Stimulated activated CD8-positive, alpha-beta memory T cell treated with anti-CD3 and anti-CD28 coated beads, Interleukin-12 subunit alpha, Interleukin-12 subunit beta, amount 100 ng/mL, for 24 hours (primary cell): ENCODE measurements around the gene DLL3.

Source experiments
- DNase-seq: peaks from one replicate; pipeline ENCODE4 v3.0.0-alpha.2; 2020; ENCODE audit errors: extremely low read depth

The DLL3 gene

GRCh38 chr19:39517432-39517831, 18.7 kb downstream of the DLL3 start:
- DNase-seq = no peak

DNA sequence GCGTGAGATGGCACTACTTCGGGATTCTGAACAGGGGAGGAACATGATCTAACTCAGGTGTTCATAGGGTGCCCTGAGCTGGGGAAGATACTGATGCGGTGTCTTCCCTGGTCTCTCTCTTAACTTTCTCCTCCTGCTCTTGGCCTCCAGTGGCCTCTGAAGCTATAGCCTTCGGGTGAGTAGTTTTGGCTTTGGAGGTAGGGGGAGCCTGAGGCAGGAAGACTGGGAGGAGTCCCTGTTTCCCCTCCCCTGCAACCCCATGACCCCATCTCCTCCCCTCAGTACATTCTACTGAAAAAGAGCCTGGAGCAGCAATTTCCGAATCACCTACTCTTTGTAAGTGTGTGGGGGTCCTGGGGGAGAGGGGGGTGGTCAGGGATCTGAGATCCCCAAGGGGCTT, 19.7 kb downstream of the DLL3 start:
- no peak for DNase-seq

DNA sequence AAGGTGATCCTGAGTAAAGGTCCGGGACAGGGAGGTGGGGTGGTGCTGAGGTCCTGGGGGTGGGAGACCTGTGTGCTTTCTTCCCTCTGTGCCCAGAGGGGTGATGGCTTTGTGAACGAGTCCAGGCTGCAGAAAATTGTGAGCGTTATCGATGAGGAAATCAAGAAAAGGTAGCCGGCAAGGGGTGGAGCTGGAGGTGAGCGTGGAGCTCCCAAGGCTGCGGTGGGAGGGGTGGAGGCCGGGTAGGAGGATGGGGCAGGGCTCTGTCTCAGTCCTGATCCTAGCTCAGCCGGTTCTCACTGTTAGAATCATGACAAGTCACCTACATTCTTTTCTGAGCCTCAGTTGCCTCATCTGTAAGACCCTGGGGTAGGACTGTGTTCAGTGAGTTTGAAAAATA, 20.2 kb downstream of the DLL3 start:
- no peak for DNase-seq

DNA sequence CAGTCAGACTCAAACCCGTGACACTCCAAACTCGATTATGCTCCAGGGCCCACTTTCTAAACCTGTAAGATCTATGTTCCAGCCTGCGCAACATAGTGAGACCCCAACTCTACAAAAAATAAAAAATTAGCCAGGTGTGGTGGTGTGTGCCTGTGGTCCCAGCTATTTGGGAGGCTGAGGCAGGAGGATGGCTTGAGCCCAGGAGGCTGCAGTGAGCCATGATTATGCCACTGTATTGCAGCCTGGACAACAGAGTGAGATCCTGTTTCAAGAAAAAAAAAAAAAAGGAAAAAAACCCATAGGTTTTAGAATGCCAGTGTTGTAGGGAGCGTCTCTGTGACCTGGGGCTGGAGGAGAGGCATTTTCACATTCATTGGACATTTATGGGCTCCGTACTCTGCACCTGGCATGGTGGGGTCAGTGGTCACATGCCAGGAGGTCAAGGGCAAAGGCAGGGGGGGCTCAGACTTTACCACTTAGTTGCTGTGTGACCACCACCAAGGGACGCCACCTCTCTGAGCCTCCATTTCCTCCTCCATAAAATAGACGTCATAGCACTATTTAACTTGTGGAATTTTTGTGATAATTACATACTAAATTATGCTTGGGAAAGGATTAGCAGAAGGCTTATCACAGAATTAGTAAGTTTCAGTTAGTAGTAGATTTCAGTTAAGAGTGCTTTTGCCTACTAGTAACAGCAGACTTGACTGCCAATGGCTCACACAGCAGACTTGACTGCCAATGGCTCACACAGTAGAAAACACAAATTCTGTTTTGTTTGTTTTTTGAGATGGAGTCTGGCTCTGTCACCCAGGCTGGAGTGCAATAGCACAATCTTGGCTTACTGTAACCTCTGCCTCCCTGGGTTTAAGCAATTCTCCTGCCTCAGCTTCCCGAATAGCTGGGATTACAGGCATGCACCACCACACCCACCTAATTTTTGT, 22.1 kb downstream of the DLL3 start:
- DNase-seq = no peak

GRCh38 chr19:39524495-39524894, 25.7 kb downstream of the DLL3 start:
- DNase-seq = no peak

- DNase-seq = no peak
These were observed 26.5 kb downstream of the DLL3 start for GRCh38 chr19:39525205-39525604.

DNA sequence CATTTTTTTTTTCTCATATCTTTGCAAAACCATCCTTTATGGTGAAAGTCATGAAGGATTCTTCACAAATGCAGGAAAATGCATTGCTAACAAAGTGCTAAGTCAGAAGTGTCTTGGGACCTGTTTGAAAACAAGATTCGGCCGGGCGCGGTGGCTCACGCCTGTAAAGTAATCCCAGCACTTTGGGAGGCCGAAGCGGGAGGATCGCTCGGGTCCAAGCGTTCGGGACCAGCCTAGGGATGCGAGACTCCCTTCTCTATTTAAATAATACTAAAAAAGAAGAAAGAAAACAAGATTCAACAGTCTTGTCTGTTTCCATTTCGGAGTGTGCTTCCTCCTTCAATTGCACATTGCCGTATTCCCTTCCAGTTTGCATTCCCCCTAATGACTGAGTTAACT, 33.1 kb downstream of the DLL3 start:
- no peak for DNase-seq

- peak; percentile 89 for DNase-seq
These were observed 33.7 kb downstream of the DLL3 start, which contains the start of gene EID2B for GRCh38 chr19:39532233-39533002. Gene EID2B (minus strand): TSS chr19:39532852. CDS start chr19:39532802, 50 bp downstream.

GRCh38 chr19:39533003-39533512, 34.3 kb downstream of the DLL3 start:
- no peak for DNase-seq

GRCh38 chr19:39533791-39534190, 35.0 kb downstream of the DLL3 start:
- DNase-seq = no peak

GRCh38 chr19:39539165-39539517, 40.4 kb downstream of the DLL3 start:
- DNase-seq = no peak

DNA sequence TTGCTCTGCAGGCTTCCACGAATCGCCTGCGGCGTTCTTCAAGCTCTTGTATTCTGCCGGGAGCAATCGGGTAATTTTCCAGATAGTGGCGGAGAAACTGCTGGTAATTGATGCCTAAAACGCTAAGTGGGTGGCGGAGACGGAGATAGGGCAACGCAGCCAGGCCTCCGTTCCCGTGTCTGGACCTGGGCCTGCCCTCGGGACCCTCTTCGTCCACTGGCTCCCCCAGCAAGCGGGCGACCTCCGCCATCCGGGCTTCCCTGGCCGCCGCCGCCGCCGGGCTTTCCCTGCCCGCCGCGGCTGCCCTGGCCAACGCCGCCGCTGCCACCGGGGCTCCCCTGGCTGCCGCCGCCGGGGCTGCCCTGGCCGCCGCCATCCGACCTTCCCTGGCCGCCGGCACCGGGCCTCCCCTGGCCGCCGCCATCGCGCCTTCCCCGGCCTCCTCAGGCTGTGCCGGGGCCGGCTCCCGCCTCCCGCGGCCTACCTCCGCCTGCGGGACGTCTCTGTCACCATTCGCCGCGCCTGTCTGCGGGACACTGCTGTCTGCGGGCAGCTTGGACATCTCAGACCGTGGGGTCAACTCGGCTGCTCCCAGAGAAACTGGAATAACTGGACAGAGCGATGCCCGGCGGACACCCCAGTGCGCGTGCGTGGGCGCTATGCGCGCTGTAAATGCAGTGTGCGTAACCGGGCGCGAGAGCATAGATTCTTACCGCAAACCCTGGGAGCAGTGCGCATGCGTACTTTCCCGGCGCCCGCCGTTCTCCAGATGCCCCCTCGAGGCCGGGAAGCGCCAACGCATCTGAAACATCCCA, 41.0 kb downstream of the DLL3 start, which contains the start of gene EID2:
TSS of gene EID2 (minus strand) at position 644 of the 815 bp plus-strand sequence. CDS start at position 562, 82 bp downstream.
- DNase-seq = peak; percentile 88

DNA sequence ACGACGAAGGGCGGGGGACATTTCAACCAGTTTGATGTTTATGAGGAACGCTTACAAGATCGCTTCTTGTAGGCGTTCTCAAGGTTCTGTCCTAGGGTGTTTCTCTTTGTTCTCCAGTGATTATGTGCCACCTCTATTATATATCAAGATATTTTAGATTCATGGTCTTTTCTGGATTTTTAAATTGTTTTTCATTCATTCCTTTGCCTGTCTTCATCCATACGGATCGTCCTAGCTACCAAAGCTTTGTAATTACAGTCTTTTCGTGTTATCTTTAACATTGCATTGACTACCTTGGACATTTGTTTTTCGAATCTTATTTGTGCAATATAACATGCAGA, 41.6 kb downstream of the DLL3 start:
- no peak for DNase-seq

GRCh38 chr19:39542206-39542605, 43.5 kb downstream of the DLL3 start:
- DNase-seq = no peak

DNA sequence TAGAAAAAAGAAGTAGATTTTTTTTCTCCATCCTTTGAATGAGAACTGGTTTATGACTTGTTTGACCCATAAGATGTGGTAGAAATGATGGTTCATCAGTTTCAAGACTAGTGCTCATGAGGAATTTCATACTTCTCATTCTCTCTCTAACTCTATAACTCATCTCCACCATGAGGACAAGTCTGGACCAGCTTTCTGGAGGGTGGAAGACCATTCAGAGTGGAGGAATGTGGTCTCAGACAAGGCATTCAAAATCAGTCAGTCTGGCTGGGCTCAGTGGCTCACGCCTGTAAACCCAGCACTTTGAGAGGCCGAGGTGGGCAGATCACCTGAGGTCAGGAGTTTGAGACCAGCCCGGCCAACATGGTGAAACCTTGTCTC, 44.7 kb downstream of the DLL3 start:
- no peak for DNase-seq

DNA sequence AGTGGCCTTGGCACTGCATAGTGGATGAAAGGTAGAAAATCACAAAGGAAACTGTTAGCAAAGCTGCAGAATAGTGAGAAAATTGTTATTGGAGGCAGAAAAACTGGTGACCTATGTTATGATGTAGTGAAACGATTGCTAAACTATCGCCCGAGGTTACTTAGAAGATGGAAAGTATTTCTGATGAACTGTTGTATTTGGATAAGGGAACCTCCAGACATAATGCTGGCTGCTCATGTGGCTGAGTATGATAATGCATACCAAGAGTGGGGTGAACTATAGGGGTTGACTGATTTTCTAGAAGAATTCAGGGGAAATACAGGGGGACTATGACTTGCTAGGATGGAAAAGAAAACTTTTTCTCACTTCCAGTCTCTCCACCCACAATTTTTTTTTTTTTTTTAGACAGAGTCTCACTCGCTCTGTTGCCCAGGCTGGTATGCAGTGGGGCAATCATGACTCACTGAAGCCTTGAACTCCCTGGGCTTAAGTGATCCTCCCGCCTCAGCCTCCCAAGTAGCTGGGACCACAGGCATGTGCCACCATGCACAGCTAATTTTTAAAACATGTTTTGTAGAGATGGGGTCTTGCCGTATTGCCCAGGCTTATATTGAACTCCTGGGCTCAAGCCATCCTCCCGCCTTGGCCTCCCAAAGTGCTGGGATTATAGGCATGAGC, 45.6 kb downstream of the DLL3 start:
- DNase-seq = no peak

GRCh38 chr19:39544911-39545310, 46.2 kb downstream of the DLL3 start:
- DNase-seq = no peak

GRCh38 chr19:39546599-39546998, 47.9 kb downstream of the DLL3 start:
- no peak for DNase-seq

- DNase-seq = no peak
These were observed 51.5 kb downstream of the DLL3 start for GRCh38 chr19:39550197-39550596.

DNA sequence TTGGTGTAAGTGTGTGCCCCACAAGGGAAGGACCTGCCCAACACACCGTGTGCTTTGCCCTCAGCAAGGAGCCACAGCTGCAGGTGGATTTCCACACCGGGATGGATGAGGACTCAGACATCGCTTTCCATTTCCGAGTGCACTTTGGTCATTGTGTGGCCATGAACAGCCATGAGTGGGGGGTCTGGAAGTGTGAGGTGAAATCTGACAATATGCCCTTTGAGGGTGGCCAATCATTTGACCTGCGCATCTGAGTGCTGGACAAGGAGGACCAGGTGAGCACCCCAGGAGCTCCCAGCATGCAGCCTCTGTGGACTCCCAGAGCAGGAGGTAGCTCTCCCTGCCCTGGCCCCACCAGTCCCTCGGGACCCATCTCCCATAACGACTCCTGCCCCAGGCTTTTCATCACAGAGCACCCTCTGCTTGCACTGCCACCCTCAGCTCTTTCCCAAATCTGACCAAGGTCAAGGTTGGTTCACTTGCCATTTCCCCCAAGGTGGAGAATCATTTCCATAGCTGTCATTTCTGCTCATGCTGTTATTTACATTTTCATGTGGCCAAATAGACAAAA, 54.4 kb downstream of the DLL3 start:
- DNase-seq = no peak
